Neural progenitor cell (in vitro differentiated cells): Measurements from ENCODE around the gene DACT1.

Experiments
- EZH2 ChIP-seq: fragments of 200-600 bp; sonication (generic); IDR thresholded peaks from 2 replicates; pipeline ENCODE4 v1.6.1; 2017; ENCODE audit warnings: antibody characterized with exemption, mild to moderate bottlenecking, moderate library complexity
- EZH2phosphoT487 ChIP-seq: fragments of 200-600 bp; sonication (generic); IDR thresholded peaks from 2 replicates; pipeline ENCODE4 v1.6.1; 2017; ENCODE audit warnings: antibody characterized with exemption
- TF ChIP-seq, protein P1 (sequence below): fragments of 200-600 bp; sonication (generic); IDR thresholded peaks from 2 replicates; pipeline ENCODE4 v1.5.1; 2017; ENCODE audit warnings: antibody characterized with exemption, mild to moderate bottlenecking

DNA sequence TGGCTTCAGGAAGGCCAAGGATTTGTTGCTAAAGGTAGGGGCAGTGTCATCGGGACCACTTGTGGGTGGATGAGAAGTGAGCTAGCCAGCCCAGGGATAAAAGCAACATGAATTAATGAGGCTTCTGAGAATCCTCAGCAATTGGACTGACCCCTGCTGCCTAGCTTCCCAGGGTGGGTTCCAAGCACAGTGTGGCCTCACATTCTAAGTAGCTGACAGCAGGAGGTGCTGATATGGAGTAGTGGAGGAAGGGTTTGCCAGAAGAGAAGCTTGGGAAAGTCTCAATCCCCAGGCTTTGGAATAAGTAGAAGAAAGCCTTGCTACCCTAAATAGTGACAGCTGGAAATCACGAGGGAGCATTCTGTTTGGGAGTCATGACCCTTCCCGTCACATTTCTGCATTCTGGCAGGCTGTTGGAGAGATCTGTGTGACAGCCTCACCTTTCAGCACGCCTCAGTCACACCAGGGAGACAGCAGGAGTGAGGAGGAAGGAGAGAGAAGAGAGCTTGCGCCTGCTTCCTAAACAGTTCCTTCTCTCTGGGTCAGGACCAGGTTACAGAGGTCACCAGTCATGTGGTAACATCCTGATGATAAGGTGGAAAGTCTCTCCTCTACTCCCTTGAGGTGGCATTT lies 31.2 kb downstream of the DACT1 start:
- TF ChIP-seq, protein P1, sequence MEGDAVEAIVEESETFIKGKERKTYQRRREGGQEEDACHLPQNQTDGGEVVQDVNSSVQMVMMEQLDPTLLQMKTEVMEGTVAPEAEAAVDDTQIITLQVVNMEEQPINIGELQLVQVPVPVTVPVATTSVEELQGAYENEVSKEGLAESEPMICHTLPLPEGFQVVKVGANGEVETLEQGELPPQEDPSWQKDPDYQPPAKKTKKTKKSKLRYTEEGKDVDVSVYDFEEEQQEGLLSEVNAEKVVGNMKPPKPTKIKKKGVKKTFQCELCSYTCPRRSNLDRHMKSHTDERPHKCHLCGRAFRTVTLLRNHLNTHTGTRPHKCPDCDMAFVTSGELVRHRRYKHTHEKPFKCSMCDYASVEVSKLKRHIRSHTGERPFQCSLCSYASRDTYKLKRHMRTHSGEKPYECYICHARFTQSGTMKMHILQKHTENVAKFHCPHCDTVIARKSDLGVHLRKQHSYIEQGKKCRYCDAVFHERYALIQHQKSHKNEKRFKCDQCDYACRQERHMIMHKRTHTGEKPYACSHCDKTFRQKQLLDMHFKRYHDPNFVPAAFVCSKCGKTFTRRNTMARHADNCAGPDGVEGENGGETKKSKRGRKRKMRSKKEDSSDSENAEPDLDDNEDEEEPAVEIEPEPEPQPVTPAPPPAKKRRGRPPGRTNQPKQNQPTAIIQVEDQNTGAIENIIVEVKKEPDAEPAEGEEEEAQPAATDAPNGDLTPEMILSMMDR: no peak
- TF ChIP-seq EZH2 (no peak), EZH2phosphoT487 (no peak)
